Stimulated activated CD4-positive, alpha-beta T cell treated with anti-CD3 and anti-CD28 coated beads, Interleukin-4, amount 100 ng/mL, for 24 hours (primary cell): ENCODE results near the gene ALOXE3.
"Not testable (repeated sequence)": the region's sequence is repeated elsewhere in the genome, so short reads cannot be mapped to it uniquely, and the experiment has no call there.

ENCODE experiments used
- DNase-seq: peaks from one replicate; pipeline ENCODE4 v3.0.0-alpha.2; 2020

ALOXE3 gene

DNA sequence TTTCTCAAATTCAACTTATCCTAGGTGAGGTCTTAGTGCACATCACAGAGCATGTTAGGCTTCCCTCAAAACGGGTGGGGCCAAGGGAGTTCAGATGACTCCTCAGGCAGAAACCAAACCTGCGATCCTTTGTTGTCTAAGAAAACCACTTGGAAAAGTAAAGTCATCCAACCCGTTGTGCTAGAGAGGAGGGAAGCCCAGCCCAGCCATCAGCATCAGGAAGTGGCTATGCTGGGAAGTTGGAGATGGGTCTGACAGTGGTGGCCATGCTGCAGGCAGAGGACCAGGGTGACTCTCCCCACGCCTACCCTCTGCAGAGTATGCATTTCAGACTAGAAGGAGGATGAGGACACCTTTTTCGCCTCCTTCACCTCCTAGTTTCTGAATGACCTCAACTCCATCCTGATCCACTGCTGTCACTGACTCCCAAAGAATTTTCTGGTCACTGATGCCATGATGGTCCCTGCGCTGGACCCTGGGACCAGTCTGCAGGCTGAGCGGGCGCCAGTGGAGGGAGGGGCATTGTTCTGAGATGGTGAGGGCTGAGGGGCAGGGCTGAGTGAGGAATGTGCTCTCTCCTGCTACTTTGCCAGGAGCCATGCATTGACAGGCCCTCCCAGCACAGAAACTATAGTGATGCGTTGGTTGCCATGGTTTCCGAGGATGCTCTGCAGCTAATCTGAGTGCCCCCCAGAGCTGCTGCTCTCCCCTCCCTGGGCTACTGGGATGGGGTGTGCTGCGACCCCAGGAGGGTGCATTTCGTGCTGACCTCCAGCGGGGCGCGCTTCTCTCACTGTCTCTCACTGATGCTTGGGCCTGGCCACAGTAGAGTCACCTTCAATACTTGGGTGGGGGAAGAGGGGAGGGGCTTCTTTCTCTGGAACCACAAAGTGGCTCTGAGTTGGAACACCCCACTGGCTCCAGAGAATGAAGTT is 51.2 kb downstream of the ALOXE3 start:
- DNase-seq: no peak

DNA sequence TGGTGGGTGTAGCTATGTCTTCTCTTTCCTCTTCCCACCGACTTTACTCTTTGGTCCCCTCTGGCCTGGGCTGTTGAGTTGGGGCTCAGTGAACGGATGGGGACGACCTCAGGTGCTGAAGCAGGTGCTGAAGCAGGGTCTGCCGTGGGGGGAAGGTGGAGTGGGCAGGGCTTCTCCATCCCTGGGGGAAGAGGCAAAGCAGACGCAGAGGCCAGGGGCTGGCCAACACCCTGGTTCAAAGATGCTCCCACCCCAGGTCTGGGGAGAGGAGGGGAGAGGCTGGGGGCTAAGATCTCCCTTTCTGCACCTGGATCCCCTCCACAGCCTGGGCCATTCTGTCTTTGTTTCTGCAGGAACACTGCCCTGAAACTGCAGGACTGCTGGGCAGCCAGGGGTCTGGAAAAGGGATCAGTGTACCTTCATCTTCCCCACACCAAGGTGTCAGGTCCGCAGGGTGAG is 53.7 kb downstream of the ALOXE3 start:
- DNase-seq: no peak

DNA sequence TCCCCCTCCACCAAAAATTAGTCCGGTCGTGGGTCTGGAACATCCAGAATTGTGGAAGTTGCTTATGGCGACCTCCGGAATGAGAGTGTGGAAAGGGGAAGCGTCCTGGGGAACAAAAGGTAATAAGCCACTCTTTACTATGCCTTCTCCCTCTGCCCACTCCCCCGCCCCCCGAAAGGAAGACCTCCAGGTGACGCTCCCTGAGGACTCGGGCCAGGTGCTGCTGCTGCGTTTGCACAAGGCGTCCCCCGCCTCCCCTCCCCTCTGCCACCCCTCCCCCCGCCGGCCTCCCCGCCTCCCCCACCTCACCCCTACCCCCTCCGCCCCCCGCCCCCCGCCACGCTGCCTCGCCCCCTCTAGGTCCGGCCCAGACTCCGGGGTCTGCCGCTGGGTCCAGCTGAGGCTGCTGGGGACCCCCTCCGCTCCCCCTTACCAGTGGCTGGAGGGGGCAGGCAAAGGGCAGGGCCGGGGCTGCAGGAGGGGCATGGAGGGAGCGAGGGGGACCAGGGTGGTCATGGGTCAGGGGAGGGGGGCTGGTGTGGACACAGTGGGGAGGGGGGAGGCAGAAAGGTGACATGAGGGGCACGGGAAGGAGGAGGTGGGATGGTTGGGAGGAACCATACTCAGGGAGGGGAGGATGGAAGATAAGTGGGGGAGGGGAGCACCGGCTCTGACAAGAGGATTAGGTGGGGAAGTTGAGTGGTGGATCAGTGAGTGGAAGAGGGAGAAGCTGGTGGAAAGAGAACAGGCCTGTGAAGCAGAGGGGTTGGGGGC is 54.4 kb downstream of the ALOXE3 start:
- no peak for DNase-seq

DNA sequence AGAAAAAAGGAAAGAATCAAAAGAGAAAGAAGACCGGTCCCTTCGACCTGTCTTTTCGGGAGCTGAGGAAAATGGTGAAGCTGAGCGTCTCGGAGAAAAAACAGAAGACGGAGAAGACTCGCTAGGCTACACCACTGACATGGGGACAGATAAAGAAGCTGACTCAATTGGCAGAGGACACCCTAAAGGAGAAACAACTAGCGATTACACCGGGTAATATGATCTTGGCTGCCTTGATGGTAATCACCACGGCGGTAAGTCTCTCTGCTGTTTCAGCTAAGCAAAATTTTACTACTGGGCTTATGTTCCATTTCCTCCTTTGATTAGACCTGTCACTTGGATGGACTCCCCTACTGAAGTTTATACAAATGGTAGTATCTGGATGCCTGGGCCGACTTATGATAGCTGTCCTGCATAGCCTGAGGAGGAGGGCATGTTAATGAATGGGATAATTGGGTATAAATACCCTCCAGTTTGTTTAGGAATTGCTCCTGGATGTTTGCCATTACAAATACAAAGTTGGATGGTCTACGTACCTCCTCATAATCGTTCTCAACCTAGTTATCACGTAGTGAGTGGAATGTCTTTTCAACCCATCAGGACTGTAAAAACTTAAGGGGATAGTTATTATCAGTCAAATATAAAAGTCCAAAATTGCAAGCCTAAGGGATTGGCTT is 55.4 kb downstream of the ALOXE3 start:
- DNase-seq: no peak

DNA sequence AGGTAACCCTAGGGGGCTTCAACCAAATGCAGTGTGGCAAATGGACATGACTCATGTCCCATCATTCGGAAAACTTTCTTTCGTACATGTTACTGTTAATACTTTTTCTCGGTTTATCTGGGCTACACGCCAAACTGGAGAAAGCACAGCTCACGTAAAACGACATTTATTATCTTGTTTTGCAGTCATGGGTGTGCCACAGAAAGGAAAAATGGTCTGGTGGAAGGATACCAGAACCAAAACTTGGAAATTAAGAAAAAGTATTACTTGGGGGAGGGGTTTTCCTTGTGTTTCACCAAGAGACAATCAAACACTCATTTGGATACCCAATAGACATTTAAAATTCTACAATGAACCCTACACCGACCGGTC is 55.9 kb downstream of the ALOXE3 start:
- DNase-seq: no peak

DNA sequence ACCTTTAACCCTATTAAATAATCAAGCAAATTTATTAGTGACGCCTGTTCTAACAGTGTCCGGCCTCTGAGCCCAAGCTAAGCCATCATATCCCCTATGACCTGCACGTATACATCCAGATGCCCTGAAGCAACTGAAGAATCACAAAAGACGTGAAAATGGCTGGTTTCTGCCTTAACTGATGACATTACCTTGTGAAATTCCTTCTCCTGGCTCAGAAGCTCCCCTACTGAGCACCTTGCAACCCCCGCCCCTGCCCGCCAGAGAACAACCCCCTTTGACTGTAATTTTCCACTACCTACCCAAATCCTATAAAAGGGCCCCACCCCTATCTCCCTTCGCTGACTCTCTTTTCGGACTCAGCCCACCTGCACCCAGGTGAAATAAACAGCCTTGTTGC is 56.5 kb downstream of the ALOXE3 start:
- not testable (repeated sequence) for DNase-seq

DNA sequence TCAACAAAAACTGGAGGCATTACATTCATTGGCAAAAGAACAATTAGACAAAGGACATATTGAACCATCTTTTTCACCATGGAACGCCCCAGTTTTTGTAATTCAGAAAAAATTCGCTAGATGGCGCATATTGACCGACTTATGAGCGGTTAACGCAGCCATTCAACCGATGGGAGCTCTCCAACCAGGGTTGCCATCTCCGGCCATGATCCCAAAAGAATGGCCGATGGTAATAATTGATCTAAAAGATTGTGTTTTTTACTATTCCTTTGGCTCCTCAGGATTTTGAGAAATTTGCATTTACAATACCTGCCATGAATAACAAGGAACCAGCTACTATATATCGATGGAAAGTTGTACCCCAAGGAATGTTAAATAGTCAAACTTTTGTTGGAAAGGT is 58.0 kb downstream of the ALOXE3 start:
- DNase-seq: peak; percentile 73

DNA sequence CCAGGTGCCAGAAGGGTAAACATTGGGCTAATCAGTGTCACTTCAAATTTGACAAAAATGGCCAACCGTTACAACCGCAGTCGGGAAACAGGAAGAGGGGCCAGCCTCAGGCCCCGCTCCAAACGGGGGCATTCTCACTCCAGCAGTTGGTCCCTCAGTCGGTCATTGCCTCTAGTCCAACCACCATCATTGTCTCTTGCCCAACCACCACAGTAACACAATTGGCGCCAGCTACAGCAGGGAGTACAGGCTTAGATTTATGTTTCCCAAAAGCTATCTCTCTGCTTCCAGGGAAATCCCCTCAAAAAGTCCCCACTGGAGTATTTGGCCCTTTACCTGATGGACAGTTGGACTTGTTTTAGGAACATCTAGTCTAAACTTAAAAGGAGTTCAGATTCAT is 59.2 kb downstream of the ALOXE3 start:
- no peak for DNase-seq

DNA sequence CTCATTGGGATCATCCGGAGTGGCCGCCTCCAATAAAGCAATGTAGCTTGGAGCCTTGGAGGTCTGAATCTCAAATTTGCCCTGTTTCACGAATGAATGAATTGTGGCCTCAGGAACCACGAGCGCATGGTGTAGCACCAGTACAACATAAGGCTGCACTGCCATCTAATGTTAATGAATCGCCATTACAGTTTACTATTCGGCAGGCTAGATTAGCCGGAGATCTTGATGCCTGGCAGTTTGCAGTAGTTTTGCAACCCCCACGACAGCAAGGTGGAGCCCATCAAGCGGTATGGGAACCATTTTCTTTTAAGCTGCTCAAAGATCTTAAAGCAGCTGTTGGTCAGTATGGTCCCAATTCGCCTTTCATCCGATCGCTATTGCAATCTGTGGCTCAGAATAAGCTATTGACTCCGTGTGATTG is 60.6 kb downstream of the ALOXE3 start:
- peak; percentile 63 for DNase-seq

DNA sequence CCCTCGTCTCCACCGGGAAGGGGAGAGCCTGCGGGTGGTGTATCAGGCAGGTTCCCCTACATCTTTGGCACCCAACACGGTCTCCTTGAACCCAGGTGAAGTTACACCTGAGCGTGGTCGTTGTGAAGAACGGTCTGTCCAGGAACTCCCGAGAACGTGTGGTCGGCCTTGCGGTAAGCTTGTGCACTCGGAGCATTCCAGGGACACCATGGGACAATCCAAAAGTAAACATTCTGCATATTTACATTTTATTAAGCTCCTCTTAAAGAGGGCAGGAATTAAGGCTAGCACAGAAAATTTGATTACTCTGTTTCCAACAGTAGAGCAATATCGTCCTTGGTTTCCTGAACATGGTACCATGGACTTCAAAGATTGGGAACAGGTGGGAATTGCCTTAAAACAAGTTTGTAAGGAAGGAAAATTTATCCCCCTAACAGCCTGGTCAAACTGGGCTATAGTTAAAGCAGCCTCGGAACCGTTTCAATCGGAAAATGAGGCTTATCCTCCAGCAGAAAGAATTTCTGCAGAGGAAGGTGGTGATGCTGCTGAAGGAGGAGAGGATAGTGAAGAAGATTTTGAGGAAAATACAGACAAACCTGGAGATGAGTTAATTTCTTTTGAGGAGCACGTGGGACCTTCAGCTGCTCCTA is 61.2 kb downstream of the ALOXE3 start:
- DNase-seq: no peak

DNA sequence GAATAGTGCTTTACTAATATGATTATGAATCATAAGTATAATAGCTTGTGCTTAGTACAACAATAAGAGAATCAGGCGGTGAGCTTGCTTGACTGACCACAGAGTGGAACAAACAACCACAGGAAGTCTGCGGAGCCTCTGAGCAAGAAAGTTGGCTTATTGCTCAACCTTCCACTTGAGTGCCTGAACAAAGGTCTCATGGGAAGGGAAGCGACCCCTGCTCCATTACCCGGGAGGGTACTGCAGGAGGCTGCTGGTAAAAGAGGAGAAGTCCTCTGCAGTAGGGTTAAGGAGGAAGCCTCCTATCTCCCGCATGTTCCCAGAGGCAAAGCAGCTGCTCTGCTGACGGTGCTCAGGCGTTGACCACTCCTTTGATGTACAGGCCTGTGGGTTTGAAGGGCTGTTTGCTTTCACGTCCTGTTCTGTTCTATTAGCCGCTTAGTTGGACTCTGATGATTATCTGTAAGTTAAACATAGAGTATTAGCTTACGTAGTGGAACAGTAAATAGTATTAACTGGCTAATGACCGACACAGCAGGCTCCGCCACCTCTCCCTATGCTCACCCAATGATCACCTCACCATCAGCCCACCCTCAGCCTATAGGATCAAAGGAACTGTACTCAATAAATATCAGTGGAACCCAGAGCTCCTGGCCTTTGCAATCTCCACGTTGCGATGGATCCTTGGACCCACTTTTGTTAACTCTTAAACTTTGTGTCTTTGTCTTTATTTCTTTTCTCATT is 61.9 kb downstream of the ALOXE3 start:
- DNase-seq: peak; percentile 19

DNA sequence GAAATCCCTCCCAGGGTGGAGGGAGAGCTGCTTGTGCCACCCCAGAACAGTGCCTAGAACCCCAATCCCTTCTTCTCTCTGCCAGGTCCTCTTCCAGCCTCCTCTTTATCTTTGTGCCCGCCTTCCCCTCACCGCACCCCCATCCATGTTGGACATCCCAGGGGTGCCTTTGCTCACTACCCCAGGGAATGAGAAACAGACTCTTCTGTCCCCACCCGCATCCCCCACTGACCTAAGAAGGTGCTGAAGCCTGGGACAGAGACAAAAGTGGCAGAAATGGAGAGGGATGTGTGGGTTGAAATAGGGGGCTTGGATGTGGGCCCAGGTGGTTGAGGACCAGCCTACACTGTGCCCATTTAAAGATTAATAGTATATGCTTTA is 62.5 kb downstream of the ALOXE3 start:
- no peak for DNase-seq

DNA sequence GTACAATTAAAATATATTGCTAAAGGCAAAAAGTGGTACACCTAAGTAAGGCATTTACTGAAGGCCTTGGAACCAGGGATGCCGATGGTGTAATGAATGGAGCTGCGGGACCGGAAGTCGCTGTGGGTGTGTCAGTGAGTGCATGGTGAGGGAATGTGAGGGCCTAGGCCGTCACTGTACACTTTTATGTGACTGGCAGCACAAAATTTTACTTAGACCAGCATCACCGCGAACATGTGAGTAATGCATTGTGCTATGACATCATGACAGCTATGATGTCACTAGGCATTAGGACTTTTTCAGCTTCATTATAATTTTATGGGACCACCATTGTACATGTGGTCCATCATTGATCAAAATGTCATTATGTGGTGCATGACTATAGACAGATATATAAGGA is 64.7 kb downstream of the ALOXE3 start:
- DNase-seq: no peak

DNA sequence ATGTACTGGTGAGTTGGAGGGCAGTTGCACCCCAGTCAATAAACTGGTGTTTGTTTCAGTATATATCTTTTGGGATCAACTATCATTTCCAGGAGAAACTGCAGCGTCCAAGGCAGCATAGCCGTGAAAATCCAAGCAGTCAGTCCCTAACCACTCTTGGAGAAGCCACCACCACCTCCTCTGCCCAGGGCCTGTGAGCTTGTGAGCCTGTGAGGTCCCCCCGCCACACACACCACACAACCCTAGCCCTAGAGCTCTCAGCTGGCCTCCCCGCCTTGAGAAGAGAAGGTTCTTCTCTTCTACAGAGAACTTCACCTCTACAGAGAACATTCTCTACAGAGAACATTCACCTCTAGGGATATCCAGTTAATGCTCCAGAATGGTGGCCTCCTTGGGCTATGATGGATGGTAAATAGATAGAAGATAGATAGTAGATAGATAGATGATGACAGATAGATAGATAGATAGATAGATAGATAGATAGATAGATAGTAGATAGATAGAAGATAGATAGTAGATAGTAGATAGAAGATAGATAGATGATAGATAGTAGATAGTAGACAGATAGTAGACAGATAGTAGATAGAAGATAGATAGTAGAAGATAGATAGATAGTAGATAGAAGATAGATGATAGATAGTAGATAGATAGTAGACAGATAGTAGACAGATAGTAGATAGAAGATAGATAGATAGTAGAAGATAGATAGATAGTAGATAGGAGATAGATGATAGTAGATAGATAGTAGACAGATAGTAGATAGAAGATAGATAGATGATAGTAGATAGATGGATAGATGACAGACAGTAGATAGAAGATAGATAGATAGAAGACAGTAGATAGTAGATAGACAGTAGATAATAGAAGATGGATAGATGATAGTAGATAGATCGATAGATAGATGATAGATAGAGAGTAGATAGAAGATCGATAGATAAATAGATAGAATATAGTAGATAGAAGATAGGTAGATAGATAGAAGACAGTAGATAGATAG is 65.8 kb downstream of the ALOXE3 start:
- no peak for DNase-seq

DNA sequence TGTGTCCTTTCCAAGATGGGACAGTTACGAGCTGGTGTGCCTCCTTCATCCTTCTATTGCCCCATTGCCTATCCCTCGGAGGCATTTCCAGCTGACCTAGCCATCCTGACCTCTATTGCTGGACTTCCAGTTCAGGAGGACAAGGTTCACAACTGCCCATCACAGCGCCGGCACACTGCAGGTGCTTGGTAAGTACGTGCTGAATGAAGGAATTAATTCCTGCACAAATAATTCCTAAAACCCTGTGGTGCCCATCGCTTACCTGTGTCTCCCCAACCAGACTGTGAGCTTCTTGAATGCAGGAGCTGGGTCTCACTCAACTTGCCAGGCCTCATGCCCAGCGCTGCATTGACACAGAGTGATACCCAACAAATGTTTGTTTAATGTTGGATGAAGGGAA is 66.5 kb downstream of the ALOXE3 start:
- no peak for DNase-seq

DNA sequence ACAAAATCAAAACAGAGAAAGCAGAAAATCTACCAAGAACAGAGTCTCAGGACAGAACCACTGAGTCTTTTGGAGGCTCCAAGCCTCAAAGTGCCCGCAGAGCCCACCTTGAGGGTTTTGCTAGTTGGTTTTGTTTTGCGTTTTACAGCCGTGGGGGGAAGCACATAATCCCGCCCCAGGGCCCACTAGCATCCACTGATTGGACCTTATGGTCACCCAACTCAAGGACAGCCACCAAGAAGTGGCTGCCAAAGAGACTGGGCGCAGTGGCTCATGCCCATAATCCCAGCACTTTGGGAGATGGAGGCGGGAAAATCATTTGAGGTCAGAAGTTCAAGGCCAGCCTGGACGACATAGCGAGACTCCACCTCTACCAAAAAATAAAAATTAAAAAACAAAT is 69.6 kb downstream of the ALOXE3 start:
- DNase-seq: no peak

DNA sequence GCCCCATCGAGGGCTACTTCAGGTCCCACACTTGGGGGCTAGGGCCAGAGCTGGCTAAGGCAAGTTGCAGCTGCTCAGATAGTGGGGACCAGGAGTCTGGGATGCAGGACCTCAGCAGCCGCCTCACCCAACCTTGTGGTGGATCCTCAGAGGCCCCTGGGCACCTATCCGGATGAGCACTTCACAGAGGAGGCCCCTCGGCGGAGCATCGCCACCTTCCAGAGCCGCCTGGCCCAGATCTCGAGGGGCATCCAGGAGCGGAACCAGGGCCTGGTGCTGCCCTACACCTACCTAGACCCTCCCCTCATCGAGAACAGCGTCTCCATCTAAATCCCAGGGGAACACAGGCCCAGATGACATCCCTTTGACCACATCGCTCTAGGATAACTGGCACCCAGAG is 70.1 kb downstream of the ALOXE3 start:
- no peak for DNase-seq

DNA sequence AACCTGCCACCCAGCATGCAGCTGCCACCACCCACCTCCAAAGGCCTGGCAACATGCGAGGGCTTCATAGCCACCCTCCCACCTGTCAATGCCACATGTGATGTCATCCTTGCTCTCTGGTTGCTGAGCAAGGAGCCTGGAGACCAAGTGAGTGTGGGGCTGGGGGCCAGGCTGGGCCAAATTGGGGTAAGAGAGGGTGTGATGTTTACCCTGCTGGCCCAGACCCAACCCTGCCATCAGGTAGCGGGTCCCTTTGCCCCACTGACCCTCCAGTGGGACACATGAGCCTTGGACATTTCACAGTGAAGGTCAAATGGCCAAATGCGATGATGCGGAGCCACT is 70.6 kb downstream of the ALOXE3 start:
- no peak for DNase-seq

DNA sequence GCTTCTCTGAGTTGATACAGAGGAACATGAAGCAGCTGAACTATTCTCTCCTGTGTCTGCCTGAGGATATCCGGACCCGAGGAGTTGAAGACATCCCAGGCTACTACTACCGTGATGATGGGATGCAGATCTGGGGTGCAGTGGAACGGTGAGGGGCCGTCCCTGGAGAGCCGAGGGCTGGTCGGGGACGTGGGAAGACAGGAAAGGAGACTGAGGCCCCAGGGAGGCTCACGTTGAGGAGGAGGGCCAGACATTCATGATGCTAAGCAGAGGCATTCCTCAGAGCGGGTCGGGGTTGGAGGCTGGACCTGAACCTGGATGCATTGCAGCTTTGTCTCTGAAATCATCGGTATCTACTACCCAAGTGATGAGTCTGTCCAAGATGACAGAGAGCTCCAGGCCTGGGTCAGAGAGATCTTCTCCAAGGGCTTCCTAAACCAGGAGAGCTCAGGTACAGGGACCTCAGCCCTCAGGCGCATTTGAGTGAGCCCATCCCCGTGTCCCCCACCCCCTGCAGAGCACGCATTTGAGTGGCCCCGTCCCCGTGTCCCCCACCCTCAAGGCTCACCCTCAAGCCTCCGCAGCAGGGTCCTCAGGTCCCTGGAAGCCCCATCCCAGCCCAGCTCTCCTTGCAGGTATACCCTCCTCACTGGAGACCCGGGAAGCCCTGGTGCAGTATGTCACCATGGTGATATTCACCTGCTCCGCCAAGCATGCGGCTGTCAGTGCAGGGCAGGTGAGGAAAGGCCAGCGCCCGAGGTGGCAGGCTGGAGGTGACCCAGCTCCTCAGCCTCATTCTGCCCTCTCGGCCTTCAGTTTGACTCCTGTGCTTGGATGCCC is 71.2 kb downstream of the ALOXE3 start:
- DNase-seq: no peak

DNA sequence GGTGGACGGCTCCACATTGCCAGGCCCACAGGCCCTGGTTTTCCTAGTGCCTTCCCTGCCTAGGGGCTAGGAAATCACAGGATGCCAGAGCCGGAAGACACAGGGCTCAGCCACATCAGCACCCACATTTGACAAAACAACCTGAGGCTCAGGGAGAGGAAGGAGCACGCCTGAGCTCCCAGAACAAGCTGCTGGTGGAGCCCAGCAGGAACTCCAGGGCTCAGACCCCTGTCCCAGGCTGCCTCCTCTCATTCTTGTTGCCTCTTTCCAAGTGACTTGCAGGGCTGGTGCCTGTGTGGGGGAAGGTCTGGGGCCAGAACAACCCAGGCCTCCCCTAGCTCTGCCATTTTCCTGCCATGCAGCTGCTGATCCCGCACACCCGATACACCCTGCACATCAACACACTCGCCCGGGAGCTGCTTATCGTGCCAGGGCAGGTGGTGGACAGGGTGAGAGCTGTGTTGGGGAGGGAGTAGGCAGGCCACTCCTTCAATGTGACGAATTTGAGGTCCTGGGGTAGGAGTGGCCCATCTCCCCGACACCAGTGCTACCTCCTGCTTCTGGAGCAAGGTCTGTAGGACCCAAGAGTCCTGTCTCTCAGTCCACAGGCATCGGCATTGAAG is 71.9 kb downstream of the ALOXE3 start:
- DNase-seq: no peak
